CD4-positive, alpha-beta T cell treated with Interleukin-2 at 100 ng/mL for 4 hours (primary cell): ENCODE data around the gene RAP1GAP.

ENCODE experiments used
- DNase-seq: peaks from one replicate; pipeline ENCODE4 v3.0.0-alpha.2; 2020; ENCODE audit warnings: low spot score

The RAP1GAP gene

GRCh38 chr1:21590126-21590880 lies 78.9 kb downstream of the RAP1GAP start:
- no peak for DNase-seq

- no peak for DNase-seq
Measured at GRCh38 chr1:21589618-21590017, 79.5 kb downstream of the RAP1GAP start.

- DNase-seq, result no peak
Measured at GRCh38 chr1:21587602-21587953, 81.6 kb downstream of the RAP1GAP start.

- no peak for DNase-seq
Measured at GRCh38 chr1:21586846-21587601, 82.1 kb downstream of the RAP1GAP start.

- DNase-seq, result no peak
Measured at GRCh38 chr1:21586222-21586621, 82.9 kb downstream of the RAP1GAP start.

GRCh38 chr1:21585037-21585436 lies 84.1 kb downstream of the RAP1GAP start:
- DNase-seq, result no peak

- no peak for DNase-seq
Measured at GRCh38 chr1:21584096-21584495, 85.1 kb downstream of the RAP1GAP start.

GRCh38 chr1:21579791-21580190 lies 89.4 kb downstream of the RAP1GAP start:
- no peak for DNase-seq

- no peak for DNase-seq
Measured at GRCh38 chr1:21577933-21578332, 91.2 kb downstream of the RAP1GAP start.

GRCh38 chr1:21577324-21577723 lies 91.8 kb downstream of the RAP1GAP start:
- DNase-seq, result no peak

GRCh38 chr1:21576798-21577187 lies 92.4 kb downstream of the RAP1GAP start:
- DNase-seq, result no peak

- DNase-seq, result no peak
Measured at GRCh38 chr1:21576031-21576797, 92.9 kb downstream of the RAP1GAP start.

GRCh38 chr1:21575351-21575942 lies 93.7 kb downstream of the RAP1GAP start:
- DNase-seq, result no peak

GRCh38 chr1:21574466-21575151 lies 94.5 kb downstream of the RAP1GAP start:
- DNase-seq, result no peak

GRCh38 chr1:21573971-21574465 lies 95.1 kb downstream of the RAP1GAP start:
- no peak for DNase-seq

- DNase-seq, result no peak
Measured at GRCh38 chr1:21573475-21573874, 95.7 kb downstream of the RAP1GAP start.

- DNase-seq, result no peak
Measured at GRCh38 chr1:21572735-21573277, 96.4 kb downstream of the RAP1GAP start.

GRCh38 chr1:21572221-21572620 lies 96.9 kb downstream of the RAP1GAP start:
- no peak for DNase-seq

- no peak for DNase-seq
Measured at GRCh38 chr1:21570885-21571284, 98.3 kb downstream of the RAP1GAP start.

- DNase-seq, result no peak
Measured at GRCh38 chr1:21570528-21570875, 98.7 kb downstream of the RAP1GAP start.

GRCh38 chr1:21569820-21570527 lies 99.2 kb downstream of the RAP1GAP start:
- DNase-seq, result no peak
